HCT116 (cell line): Measurements from ENCODE around the gene ATP2B1. TPM values are rescaled to one million over a fixed set of nuclear protein-coding genes. Genes with fewer than 3 reads are reported as not detected.

Experiments used
- ATAC-seq: fragments of 200-7000 bp; cut with Tn5 transposase; 2 replicates; pipeline ENCODE4 v1.9.1; 2020; ENCODE audit warnings: mild to moderate bottlenecking, moderate library complexity
- BruUV-seq: library from RNA; stranded (reverse); fragments of 400-500 nt; replicated peaks from 2 replicates; lab custom pipeline; 2021; lab: Mats Ljungman, UMichigan
- CTCF ChIA-PET: fragments of 300-600 bp; sonication (Branson Sonifier 250); formaldehyde crosslinking; loops from one replicate; lab custom pipeline; 2021; ENCODE audit warnings: antibody characterized with exemption; lab: Charles Lee
- POLR2A ChIA-PET: fragments of 300-600, 350-600 bp; sonication (Branson Sonifier 250); formaldehyde crosslinking; loops from one replicate; lab custom pipeline; 2021; ENCODE audit warnings: antibody characterized with exemption; lab: Charles Lee
- RAD21 ChIA-PET, 2 experiments: fragments of 300-600 bp; sonication (Branson Sonifier 250); formaldehyde crosslinking; loops; one replicate each; lab custom pipeline; 2023; ENCODE audit warnings: low total read pairs in 2 of 2; ENCODE audit not compliant: uncharacterized antibody in 2 of 2, unreplicated experiment in 2 of 2, low non-redundant PET in 1 of 2; lab: Charles Lee
- DNase-seq: peaks from one replicate; pipeline ENCODE4 v3.0.0-alpha.2; 2010; ENCODE audit warnings: low read depth, low spot score
- H2AFZ ChIP-seq: fragments of 200-600 bp; shearing (Covaris generic), sonication (generic); 2 replicates; pipeline ENCODE4 v1.6.1; 2017; ENCODE audit warnings: low read depth, mixed run types, mixed read lengths, antibody characterized with exemption, low read length; ENCODE audit not compliant: poor library complexity, severe bottlenecking
- H3K27ac ChIP-seq: 2 replicates; pipeline ENCODE4 v1.5.1; 2012; ENCODE audit warnings: low read depth, low read length
- H3K27me3 ChIP-seq: fragments of 200-600 bp; sonication (generic); 2 replicates; pipeline ENCODE4 v1.6.1; 2016; ENCODE audit warnings: mixed run types, low read length, mixed read lengths; ENCODE audit not compliant: insufficient read depth
- H3K36me3 ChIP-seq, 2 experiments: fragments of 200-500 bp in 1 of 2; fragments of 200-600 bp in 1 of 2; sonication (Bioruptor generic) in 1 of 2; sonication (generic) in 1 of 2; 2 replicates each; pipeline versions ENCODE4 v1.5.1 to v1.6.1; 2014 to 2016; ENCODE audit warnings: low read length in 2 of 2, inconsistent platforms in 1 of 2, mixed read lengths in 1 of 2, mixed run types in 1 of 2; ENCODE audit not compliant: insufficient read depth in 2 of 2, control insufficient read depth in 1 of 2
- H3K4me1 ChIP-seq, 2 experiments: fragments of 200-600 bp in 1 of 2; sonication (generic) in 1 of 2; 2 replicates each; pipeline versions ENCODE4 v1.5.1 to v1.6.1; 2012 to 2017; ENCODE audit warnings: low read length in 2 of 2, inconsistent platforms in 1 of 2, mild to moderate bottlenecking in 1 of 2, mixed read lengths in 1 of 2, mixed run types in 1 of 2, moderate library complexity in 1 of 2; ENCODE audit not compliant: insufficient read depth in 2 of 2, control insufficient read depth in 1 of 2
- H3K4me2 ChIP-seq: fragments of 200-600 bp; sonication (generic); 2 replicates; pipeline ENCODE4 v1.6.1; 2017; ENCODE audit warnings: mixed run types, low read length, mixed read lengths
- H3K4me3 ChIP-seq, 2 experiments: fragments of 200-600 bp in 1 of 2; sonication (generic) in 1 of 2; replicated peaks in 1 of 2; 2 replicates each; pipeline ENCODE4 v1.5.1; 2011 to 2016; ENCODE audit warnings: low read length in 2 of 2, control low read depth in 1 of 2, low read depth in 1 of 2, mild to moderate bottlenecking in 1 of 2, mixed read lengths in 1 of 2, mixed run types in 1 of 2
- H3K79me2 ChIP-seq: fragments of 200-600 bp; sonication (generic); 2 replicates; pipeline ENCODE4 v1.6.1; 2017; ENCODE audit warnings: mild to moderate bottlenecking, mixed run types, low read length, moderate library complexity, mixed read lengths; ENCODE audit not compliant: insufficient read depth
- H3K9ac ChIP-seq: fragments of 200-600 bp; sonication (generic); 2 replicates; pipeline ENCODE4 v1.6.1; 2016; ENCODE audit warnings: low read length, mixed read lengths
- H3K9me2 ChIP-seq: fragments of 200-600 bp; sonication (generic), shearing (Covaris generic); 2 replicates; pipeline ENCODE4 v1.6.1; 2017; ENCODE audit warnings: mixed run types, mild to moderate bottlenecking, moderate library complexity; ENCODE audit not compliant: insufficient read depth
- H3K9me3 ChIP-seq, 2 experiments: fragments of 200-500 bp in 1 of 2; fragments of 200-600 bp in 1 of 2; sonication (Bioruptor generic) in 1 of 2; sonication (generic) in 1 of 2; 2 replicates each; pipeline ENCODE4 v1.6.1; 2014 to 2017; ENCODE audit warnings: low read length in 2 of 2, mixed read lengths in 2 of 2, inconsistent platforms in 1 of 2, low read depth in 1 of 2, mild to moderate bottlenecking in 1 of 2, mixed run types in 1 of 2, moderate library complexity in 1 of 2; ENCODE audit not compliant: control insufficient read depth in 1 of 2, insufficient read depth in 1 of 2
- H4K20me1 ChIP-seq: fragments of 200-600 bp; sonication (generic), shearing (Covaris generic); 2 replicates; pipeline ENCODE4 v1.6.1; 2017; ENCODE audit warnings: mixed run types, mild to moderate bottlenecking, moderate library complexity; ENCODE audit not compliant: insufficient read depth
- ATF3 ChIP-seq: IDR thresholded peaks from 2 replicates; pipeline ENCODE4 v1.6.1; 2012
- CBX3 ChIP-seq: IDR thresholded peaks from 2 replicates; pipeline ENCODE4 v1.6.1; 2012; ENCODE audit warnings: low read depth
- CEBPB ChIP-seq: IDR thresholded peaks from 2 replicates; pipeline ENCODE4 v1.6.1; 2012; ENCODE audit warnings: low read depth
- EGR1 ChIP-seq: IDR thresholded peaks from 2 replicates; pipeline ENCODE4 v1.6.1; 2012; ENCODE audit warnings: low read depth
- ELF1 ChIP-seq: IDR thresholded peaks from 2 replicates; pipeline ENCODE4 v1.6.1; 2012; ENCODE audit warnings: low read depth, borderline replicate concordance
- EZH2phosphoT487 ChIP-seq: fragments of 200-600 bp; IDR thresholded peaks from 2 replicates; pipeline ENCODE4 v1.6.1; 2018; ENCODE audit warnings: antibody characterized with exemption, borderline replicate concordance
- FOSL1 ChIP-seq: IDR thresholded peaks from 2 replicates; pipeline ENCODE4 v1.6.1; 2012; ENCODE audit warnings: low read depth
- MAX ChIP-seq: IDR thresholded peaks from 2 replicates; pipeline ENCODE4 v1.6.1; 2012
- POLR2A ChIP-seq: IDR thresholded peaks from 2 replicates; pipeline ENCODE4 v1.7.0; 2011; ENCODE audit warnings: borderline replicate concordance; ENCODE audit not compliant: insufficient read depth, insufficient read length; ENCODE audit errors: extremely low read depth
- POLR2AphosphoS5 ChIP-seq: IDR thresholded peaks from 2 replicates; pipeline ENCODE4 v1.6.1; 2011; ENCODE audit warnings: mild to moderate bottlenecking, low read depth, low read length, moderate library complexity
- RAD21 ChIP-seq: IDR thresholded peaks from 2 replicates; pipeline ENCODE4 v1.6.1; 2012; ENCODE audit warnings: low read depth, mild to moderate bottlenecking
- SIN3A ChIP-seq: IDR thresholded peaks from 2 replicates; pipeline ENCODE4 v1.6.1; 2012; ENCODE audit warnings: low read depth
- YY1 ChIP-seq: IDR thresholded peaks from 2 replicates; pipeline ENCODE4 v1.6.1; 2011; ENCODE audit warnings: low read length, low read depth, moderate library complexity, mild to moderate bottlenecking; ENCODE audit not compliant: insufficient replicate concordance; ENCODE audit errors: extremely low read depth
- ZFX ChIP-seq: fragments of 450-650 bp; IDR thresholded peaks from 2 replicates; pipeline ENCODE4 v1.6.1; 2017
- ZNF274 ChIP-seq: fragments of 200-500 bp; sonication (Bioruptor generic); IDR thresholded peaks from 2 replicates; pipeline ENCODE4 v1.6.1; 2014; ENCODE audit warnings: mild to moderate bottlenecking, low read depth, low read length, inconsistent platforms
- intact Hi-C: fragments of 100-400 bp; cut with micrococcal nuclease; formaldehyde crosslinking; loops from 2 replicates; pipeline ENCODE4 v1.10.0; 2022
- total RNA-seq: library from RNA; stranded (reverse); gene quantifications from one replicate; pipeline ENCODE4 v1.2.1, GENCODE V29; 2021; ENCODE audit not compliant: unreplicated experiment
- TF ChIP-seq, protein P1 (sequence below): IDR thresholded peaks from 2 replicates; pipeline ENCODE4 v1.6.1; 2012; ENCODE audit warnings: low read depth

Gene ATP2B1
- total RNA-seq, 1 experiment from 2014 or later: 62.4 TPM

GRCh38 chr12:89678225-89678624 is 30.4 kb downstream of the ATP2B1 start:
- DNase-seq (no peak), ATAC-seq (no peak)
- Histone ChIP-seq H3K27ac (no peak overlapping the region), H3K36me3 (no peaks in the 10 kb centered on the region), H3K9ac (no peak overlapping the region), H3K4me3 (no peak overlapping the region), H3K9me3 (peaks cover 0 to 3% of the 10 kb centered on the region in 2 experiments; a peak in 1 of 4 replicates), H3K9me2 (no peaks in the 10 kb centered on the region), H2AFZ (no peak overlapping the region), H3K27me3 (no peaks in the 10 kb centered on the region), H3K4me1 (no peaks in the 10 kb centered on the region), H4K20me1 (0 out of 2 replicates have a peak, but pooled peaks cover 4% of the 10 kb centered on the region), H3K79me2 (peaks cover 100% of the 10 kb centered on the region), H3K4me2 (no peak overlapping the region)
- TF ChIP-seq YY1 (no peak), POLR2A (no peak), SIN3A (no peak), EZH2phosphoT487 (no peak), FOSL1 (no peak), EGR1 (no peak), MAX (no peak), POLR2AphosphoS5 (no peak), ZNF274 (no peak), CBX3 (no peak), CEBPB (no peak), ZFX (no peak), RAD21 (no peak), ELF1 (no peak), ATF3 (no peak)
- TF ChIP-seq, protein P1, sequence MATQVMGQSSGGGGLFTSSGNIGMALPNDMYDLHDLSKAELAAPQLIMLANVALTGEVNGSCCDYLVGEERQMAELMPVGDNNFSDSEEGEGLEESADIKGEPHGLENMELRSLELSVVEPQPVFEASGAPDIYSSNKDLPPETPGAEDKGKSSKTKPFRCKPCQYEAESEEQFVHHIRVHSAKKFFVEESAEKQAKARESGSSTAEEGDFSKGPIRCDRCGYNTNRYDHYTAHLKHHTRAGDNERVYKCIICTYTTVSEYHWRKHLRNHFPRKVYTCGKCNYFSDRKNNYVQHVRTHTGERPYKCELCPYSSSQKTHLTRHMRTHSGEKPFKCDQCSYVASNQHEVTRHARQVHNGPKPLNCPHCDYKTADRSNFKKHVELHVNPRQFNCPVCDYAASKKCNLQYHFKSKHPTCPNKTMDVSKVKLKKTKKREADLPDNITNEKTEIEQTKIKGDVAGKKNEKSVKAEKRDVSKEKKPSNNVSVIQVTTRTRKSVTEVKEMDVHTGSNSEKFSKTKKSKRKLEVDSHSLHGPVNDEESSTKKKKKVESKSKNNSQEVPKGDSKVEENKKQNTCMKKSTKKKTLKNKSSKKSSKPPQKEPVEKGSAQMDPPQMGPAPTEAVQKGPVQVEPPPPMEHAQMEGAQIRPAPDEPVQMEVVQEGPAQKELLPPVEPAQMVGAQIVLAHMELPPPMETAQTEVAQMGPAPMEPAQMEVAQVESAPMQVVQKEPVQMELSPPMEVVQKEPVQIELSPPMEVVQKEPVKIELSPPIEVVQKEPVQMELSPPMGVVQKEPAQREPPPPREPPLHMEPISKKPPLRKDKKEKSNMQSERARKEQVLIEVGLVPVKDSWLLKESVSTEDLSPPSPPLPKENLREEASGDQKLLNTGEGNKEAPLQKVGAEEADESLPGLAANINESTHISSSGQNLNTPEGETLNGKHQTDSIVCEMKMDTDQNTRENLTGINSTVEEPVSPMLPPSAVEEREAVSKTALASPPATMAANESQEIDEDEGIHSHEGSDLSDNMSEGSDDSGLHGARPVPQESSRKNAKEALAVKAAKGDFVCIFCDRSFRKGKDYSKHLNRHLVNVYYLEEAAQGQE: no peak
- intact Hi-C loops: no loop called here
- RAD21 ChIA-PET: no interaction called here
- CTCF ChIA-PET: no interaction called here
- no TSS peak for BruUV-seq
- POLR2A ChIA-PET: no interaction called here
